ENCODE data around the gene CCDC106.

Gene CCDC106

DNA sequence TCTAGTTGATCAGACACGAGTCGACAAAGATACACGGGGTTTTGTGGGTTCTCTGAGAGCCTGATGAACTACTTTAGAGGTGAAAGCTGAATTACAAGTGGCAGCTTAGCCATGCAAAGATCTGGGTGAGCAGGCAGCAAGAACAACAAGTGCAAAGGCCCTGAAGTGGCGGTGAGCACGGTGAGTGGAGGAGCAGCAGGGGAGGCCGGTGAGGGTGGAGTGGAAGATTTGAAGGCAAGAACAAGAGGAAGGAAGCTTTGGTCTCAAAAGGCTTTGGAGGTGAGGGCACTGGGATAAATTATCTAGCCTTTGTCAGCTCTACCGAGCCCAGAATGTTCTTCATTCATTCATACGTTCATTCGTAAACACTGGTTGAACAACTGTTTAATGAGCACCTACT, 41.2 kb upstream of the CCDC106 start:
- H3K79me2 ChIP-seq, result peaks cover 39% of the 10 kb centered on the region
- TF ChIP-seq, protein P1, sequence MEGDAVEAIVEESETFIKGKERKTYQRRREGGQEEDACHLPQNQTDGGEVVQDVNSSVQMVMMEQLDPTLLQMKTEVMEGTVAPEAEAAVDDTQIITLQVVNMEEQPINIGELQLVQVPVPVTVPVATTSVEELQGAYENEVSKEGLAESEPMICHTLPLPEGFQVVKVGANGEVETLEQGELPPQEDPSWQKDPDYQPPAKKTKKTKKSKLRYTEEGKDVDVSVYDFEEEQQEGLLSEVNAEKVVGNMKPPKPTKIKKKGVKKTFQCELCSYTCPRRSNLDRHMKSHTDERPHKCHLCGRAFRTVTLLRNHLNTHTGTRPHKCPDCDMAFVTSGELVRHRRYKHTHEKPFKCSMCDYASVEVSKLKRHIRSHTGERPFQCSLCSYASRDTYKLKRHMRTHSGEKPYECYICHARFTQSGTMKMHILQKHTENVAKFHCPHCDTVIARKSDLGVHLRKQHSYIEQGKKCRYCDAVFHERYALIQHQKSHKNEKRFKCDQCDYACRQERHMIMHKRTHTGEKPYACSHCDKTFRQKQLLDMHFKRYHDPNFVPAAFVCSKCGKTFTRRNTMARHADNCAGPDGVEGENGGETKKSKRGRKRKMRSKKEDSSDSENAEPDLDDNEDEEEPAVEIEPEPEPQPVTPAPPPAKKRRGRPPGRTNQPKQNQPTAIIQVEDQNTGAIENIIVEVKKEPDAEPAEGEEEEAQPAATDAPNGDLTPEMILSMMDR (IDR thresholded peaks at IDR 0.05), result no peak
- peaks cover 22% of the 10 kb centered on the region for H3K4me1 ChIP-seq
- no peaks in the 10 kb centered on the region for H3K9me3 ChIP-seq (ENCODE audit: control insufficient read depth, low read length)
- peak overlapping the region; percentile 99 for H3K4me2 ChIP-seq (ENCODE audit: low read length)
- peak overlapping the region; percentile 94 for H3K4me3 ChIP-seq (ENCODE audit: low read depth, low read length)
- no peaks in the 10 kb centered on the region for H3K27me3 ChIP-seq (ENCODE audit: control insufficient read depth, insufficient read depth, low read length)
- no peaks in the 10 kb centered on the region for H3K36me3 ChIP-seq (ENCODE audit: control insufficient read depth, insufficient read depth, low read length)
- no peak overlapping the region for H3K27ac ChIP-seq
- H3K9ac ChIP-seq, result no peak overlapping the region
- H2AFZ ChIP-seq, result no peak overlapping the region

GRCh38 chr19:55609326-55609725, 38.7 kb upstream of the CCDC106 start:
- H3K4me1 ChIP-seq, result peaks cover 28% of the 10 kb centered on the region

DNA sequence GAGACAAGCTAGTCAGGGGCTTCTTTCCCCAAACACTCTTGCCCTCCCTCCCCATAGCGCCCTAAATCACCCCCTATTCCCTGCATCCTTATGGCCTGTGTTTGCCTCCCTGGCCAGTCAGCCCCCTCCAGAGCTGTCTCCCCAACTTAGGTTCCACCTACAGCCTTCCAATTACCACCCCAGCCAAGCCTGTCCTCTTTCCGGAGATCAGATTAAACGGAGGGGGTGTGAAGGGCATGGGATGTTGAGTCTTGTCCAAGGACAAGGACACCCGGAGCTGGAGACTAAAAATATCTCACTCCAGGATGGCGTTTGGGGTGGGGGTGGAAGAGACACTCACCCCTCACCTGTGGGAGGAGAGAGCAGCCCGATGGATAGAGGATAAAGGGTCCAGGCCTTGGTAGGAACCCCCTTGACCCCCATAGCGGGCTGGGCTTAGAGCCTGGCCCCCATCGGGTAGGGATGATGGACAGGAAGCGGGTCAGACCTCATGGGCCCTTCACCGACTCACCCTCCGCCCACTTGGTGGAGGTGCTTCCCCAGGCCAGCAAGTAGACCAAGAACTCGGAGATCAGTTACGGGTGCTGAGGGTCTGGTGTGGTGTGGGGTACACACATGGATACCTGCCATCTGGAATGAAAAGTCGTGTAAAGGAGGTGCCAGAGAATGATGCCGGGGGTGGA, 36.6 kb upstream of the CCDC106 start:
- TF ChIP-seq, protein P1 (IDR thresholded peaks at IDR 0.05), result no peak
- Histone ChIP-seq H3K4me1 (peaks cover 22% of the 10 kb centered on the region), H3K4me3 (ENCODE audit: low read depth, low read length) (peak overlapping the region; percentile 38), H3K79me2 (peaks cover 44% of the 10 kb centered on the region), H3K27ac (peak overlapping the region; percentile 81), H3K4me2 (ENCODE audit: low read length) (peak overlapping the region; percentile 54), H3K27me3 (ENCODE audit: control insufficient read depth, insufficient read depth, low read length) (no peaks in the 10 kb centered on the region), H3K9me3 (ENCODE audit: control insufficient read depth, low read length) (no peaks in the 10 kb centered on the region), H3K9ac (no peak overlapping the region), H3K36me3 (ENCODE audit: control insufficient read depth, insufficient read depth, low read length) (no peaks in the 10 kb centered on the region), H2AFZ (no peak overlapping the region)

More at GRCh38 chr19:55609326-55609725, 38.7 kb upstream of the CCDC106 start:
- Histone ChIP-seq H3K36me3 (ENCODE audit: control insufficient read depth, insufficient read depth, low read length) (no peaks in the 10 kb centered on the region), H3K27ac (no peak overlapping the region), H3K9ac (no peak overlapping the region), H3K27me3 (ENCODE audit: control insufficient read depth, insufficient read depth, low read length) (no peaks in the 10 kb centered on the region), H3K4me3 (ENCODE audit: low read depth, low read length) (no peak overlapping the region), H2AFZ (no peak overlapping the region), H3K79me2 (peaks cover 45% of the 10 kb centered on the region), H3K9me3 (ENCODE audit: control insufficient read depth, low read length) (no peaks in the 10 kb centered on the region), H3K4me2 (ENCODE audit: low read length) (no peak overlapping the region)
- TF ChIP-seq, protein P1 (IDR thresholded peaks at IDR 0.05), result no peak

- peaks cover 18% of the 10 kb centered on the region for H3K4me1 ChIP-seq
These were observed 35.9 kb upstream of the CCDC106 start for GRCh38 chr19:55611983-55612645.

More at GRCh38 chr19:55611983-55612645, 35.9 kb upstream of the CCDC106 start:
- H3K4me3 ChIP-seq (ENCODE audit: low read depth, low read length), result peak overlapping the region; percentile 38
- H3K27ac ChIP-seq, result peak overlapping the region; percentile 81
- H3K36me3 ChIP-seq (ENCODE audit: control insufficient read depth, insufficient read depth, low read length), result no peaks in the 10 kb centered on the region
- no peak overlapping the region for H2AFZ ChIP-seq
- H3K27me3 ChIP-seq (ENCODE audit: control insufficient read depth, insufficient read depth, low read length), result no peaks in the 10 kb centered on the region
- no peak overlapping the region for H3K9ac ChIP-seq
- TF ChIP-seq, protein P1 (IDR thresholded peaks at IDR 0.05), result no peak
- H3K79me2 ChIP-seq, result peaks cover 38% of the 10 kb centered on the region
- peak overlapping the region; percentile 54 for H3K4me2 ChIP-seq (ENCODE audit: low read length)
- H3K9me3 ChIP-seq (ENCODE audit: control insufficient read depth, low read length), result no peaks in the 10 kb centered on the region
